ENCODE data around the gene C16orf95.

Gene C16orf95

DNA sequence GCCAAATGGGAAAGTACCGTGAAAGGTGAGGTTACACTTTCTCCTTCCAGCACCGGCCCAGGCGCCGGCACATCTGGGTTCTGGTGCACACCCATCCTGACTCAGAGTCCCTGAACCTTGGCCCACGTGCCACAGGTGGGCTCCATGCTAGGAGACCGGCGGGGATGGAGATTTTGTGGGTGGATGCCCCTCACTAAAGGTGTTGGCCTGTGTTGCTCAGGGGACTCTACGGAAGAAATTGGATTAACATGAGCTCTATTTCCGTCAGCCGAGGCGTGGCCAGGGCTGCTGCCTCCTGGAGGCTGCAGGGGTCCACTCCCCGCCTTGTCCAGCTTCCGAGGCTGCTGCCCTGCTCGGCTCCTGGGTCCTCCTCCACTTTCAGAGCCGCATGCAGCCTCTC is 35.6 kb upstream of the C16orf95 start:
- ChIA-PET POLR2A (no interaction called here), CTCF (no interaction called here)
- no peak overlapping the region for H3K27ac ChIP-seq (ENCODE audit: insufficient read depth in 1 of 2, low read depth in 1 of 2, low read length in 2 of 2, poor library complexity in 1 of 2, severe bottlenecking in 2 of 2)
- DNase-seq: no peak
- H3K4me3 ChIP-seq (ENCODE audit: control insufficient read depth in 1 of 7, extremely low read depth in 1 of 7, insufficient read depth in 4 of 7, low read depth in 2 of 7, low read length in 6 of 7): no peak overlapping the region
- WGBS (ENCODE audit: insufficient coverage): 94% methylated on average over 13 of the region's 15 CpGs
- peaks cover 0 to 10% (median 5%) of the 10 kb centered on the region in 4 experiments for H3K36me3 ChIP-seq (ENCODE audit: control insufficient read depth in 4 of 4, insufficient read depth in 4 of 4, low read length in 3 of 4)
- no peaks in the 10 kb centered on the region for H3K27me3 ChIP-seq (replicated peaks in 2 of 5; ENCODE audit: control insufficient read depth in 4 of 5, insufficient read depth in 5 of 5, low read length in 4 of 5)
- no peaks in the 10 kb centered on the region for H3K9me3 ChIP-seq (ENCODE audit: control extremely low read depth in 1 of 5, control insufficient read depth in 4 of 5, insufficient read depth in 2 of 5, low read depth in 1 of 5, low read length in 4 of 5)
- no peaks in the 10 kb centered on the region for H3K4me1 ChIP-seq (ENCODE audit: control extremely low read depth in 1 of 4, control insufficient read depth in 4 of 4, insufficient read depth in 4 of 4, low read length in 3 of 4)

GRCh38 chr16:87351320-87351698 is 34.1 kb upstream of the C16orf95 start:
- no peaks in the 10 kb centered on the region for H3K4me1 ChIP-seq (ENCODE audit: control extremely low read depth in 1 of 4, control insufficient read depth in 4 of 4, insufficient read depth in 4 of 4, low read length in 3 of 4)
- ChIA-PET POLR2A (no interaction called here), CTCF (no interaction called here)
- H3K36me3 ChIP-seq (ENCODE audit: control insufficient read depth in 4 of 4, insufficient read depth in 4 of 4, low read length in 3 of 4): peaks cover 0 to 10% (median 5%) of the 10 kb centered on the region in 4 experiments
- no peaks in the 10 kb centered on the region for H3K27me3 ChIP-seq (replicated peaks in 2 of 5; ENCODE audit: control insufficient read depth in 4 of 5, insufficient read depth in 5 of 5, low read length in 4 of 5)
- no peak overlapping the region for H3K27ac ChIP-seq (ENCODE audit: insufficient read depth in 1 of 2, low read depth in 1 of 2, low read length in 2 of 2, poor library complexity in 1 of 2, severe bottlenecking in 2 of 2)
- H3K4me3 ChIP-seq (ENCODE audit: control insufficient read depth in 1 of 7, extremely low read depth in 1 of 7, insufficient read depth in 4 of 7, low read depth in 2 of 7, low read length in 6 of 7): no peak overlapping the region
- DNase-seq: no peak
- 100% methylated on average over 4 of the region's 9 CpGs for WGBS (ENCODE audit: insufficient coverage)
- no peaks in the 10 kb centered on the region for H3K9me3 ChIP-seq (ENCODE audit: control extremely low read depth in 1 of 5, control insufficient read depth in 4 of 5, insufficient read depth in 2 of 5, low read depth in 1 of 5, low read length in 4 of 5)

DNA sequence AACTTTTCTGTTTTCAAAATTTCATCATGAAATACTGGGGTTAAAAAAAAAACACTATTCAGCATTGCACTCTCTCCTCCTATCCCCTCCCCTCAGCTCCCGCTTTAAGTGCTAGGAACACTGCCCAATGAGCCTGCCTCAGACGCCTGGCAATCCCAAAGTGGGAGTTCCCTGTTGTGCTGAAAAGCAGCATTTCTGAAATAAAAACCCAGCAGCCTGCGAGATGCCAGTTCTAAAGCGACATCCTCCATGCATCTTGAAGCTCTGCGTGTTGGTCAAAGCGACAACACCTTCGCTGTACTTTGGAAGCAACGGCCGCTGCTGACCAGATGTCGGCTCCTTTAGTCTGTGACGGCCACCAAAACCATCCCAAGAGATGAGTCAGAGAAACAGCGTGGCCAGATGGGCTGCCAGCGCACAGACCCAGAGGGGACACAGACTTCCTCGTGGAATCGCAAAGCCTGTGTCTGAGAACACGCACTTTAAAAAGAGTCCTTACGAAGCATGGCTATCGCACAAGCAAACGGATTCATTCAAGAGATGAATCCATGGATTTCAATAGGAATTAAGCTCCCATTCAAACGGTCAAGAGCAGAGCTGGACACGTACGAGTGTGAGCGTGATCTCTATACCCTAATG is 33.6 kb upstream of the C16orf95 start:
- H3K36me3 ChIP-seq (ENCODE audit: control insufficient read depth in 4 of 4, insufficient read depth in 4 of 4, low read length in 3 of 4): peaks cover 0 to 13% (median 5%) of the 10 kb centered on the region in 4 experiments

DNA sequence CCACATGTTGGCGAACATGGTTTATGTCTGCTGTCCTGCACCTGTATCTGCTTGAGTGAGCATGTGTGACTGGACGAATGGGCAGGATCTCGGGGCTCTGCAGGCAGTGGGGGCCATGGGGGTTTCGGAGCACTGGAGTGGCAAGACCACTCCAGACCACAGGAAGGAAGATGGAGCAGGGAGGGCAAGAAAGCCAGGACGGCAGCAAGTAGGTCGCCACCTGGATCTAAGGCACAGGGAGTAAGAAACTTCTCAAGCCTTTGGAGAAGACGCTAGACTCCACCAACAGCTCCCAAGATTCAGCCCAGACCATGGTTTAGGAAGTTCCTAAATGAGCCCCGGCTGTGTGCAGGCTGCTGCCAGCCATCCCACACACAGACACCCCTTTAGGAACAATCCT is 32.8 kb upstream of the C16orf95 start:
- H3K4me1 ChIP-seq (ENCODE audit: control extremely low read depth in 1 of 4, control insufficient read depth in 4 of 4, insufficient read depth in 4 of 4, low read length in 3 of 4): peaks cover 0 to 6% (median 2%) of the 10 kb centered on the region in 4 experiments
- POLR2A ChIA-PET: no interaction called here
- no peaks in the 10 kb centered on the region for H3K9me3 ChIP-seq (ENCODE audit: control extremely low read depth in 1 of 5, control insufficient read depth in 4 of 5, insufficient read depth in 2 of 5, low read depth in 1 of 5, low read length in 4 of 5)
- peaks cover 0 to 14% (median 6%) of the 10 kb centered on the region in 4 experiments for H3K36me3 ChIP-seq (ENCODE audit: control insufficient read depth in 4 of 4, insufficient read depth in 4 of 4, low read length in 3 of 4)
- DNase-seq: no peak
- H3K27ac ChIP-seq (ENCODE audit: insufficient read depth in 1 of 2, low read depth in 1 of 2, low read length in 2 of 2, poor library complexity in 1 of 2, severe bottlenecking in 2 of 2): no peak overlapping the region
- CTCF ChIA-PET: interaction anchor here (0.6 to 1.8 kb wide), 2 partner anchors 20 to 786 kb away, joined by 3 to 6 read pairs; no protein-coding TSS in a partner anchor
- 94% methylated on average over 8 of the region's 8 CpGs for WGBS (ENCODE audit: insufficient coverage)
- H3K27me3 ChIP-seq (replicated peaks in 2 of 5; ENCODE audit: control insufficient read depth in 4 of 5, insufficient read depth in 5 of 5, low read length in 4 of 5): no peaks in the 10 kb centered on the region
- no peak overlapping the region for H3K4me3 ChIP-seq (ENCODE audit: control insufficient read depth in 1 of 7, extremely low read depth in 1 of 7, insufficient read depth in 4 of 7, low read depth in 2 of 7, low read length in 6 of 7)

More for the DNA sequence above, 33.6 kb upstream of the C16orf95 start:
- ChIA-PET CTCF (no interaction called here), POLR2A (no interaction called here)
- Histone ChIP-seq H3K4me1 (ENCODE audit: control extremely low read depth in 1 of 4, control insufficient read depth in 4 of 4, insufficient read depth in 4 of 4, low read length in 3 of 4) (peaks cover 0 to 2% (median 0%) of the 10 kb centered on the region in 4 experiments), H3K27me3 (replicated peaks in 2 of 5; ENCODE audit: control insufficient read depth in 4 of 5, insufficient read depth in 5 of 5, low read length in 4 of 5) (no peaks in the 10 kb centered on the region), H3K27ac (ENCODE audit: insufficient read depth in 1 of 2, low read depth in 1 of 2, low read length in 2 of 2, poor library complexity in 1 of 2, severe bottlenecking in 2 of 2) (no peak overlapping the region), H3K9me3 (ENCODE audit: control extremely low read depth in 1 of 5, control insufficient read depth in 4 of 5, insufficient read depth in 2 of 5, low read depth in 1 of 5, low read length in 4 of 5) (no peaks in the 10 kb centered on the region), H3K4me3 (ENCODE audit: control insufficient read depth in 1 of 7, extremely low read depth in 1 of 7, insufficient read depth in 4 of 7, low read depth in 2 of 7, low read length in 6 of 7) (no peak overlapping the region)
- WGBS (ENCODE audit: insufficient coverage): 92% methylated on average over 19 of the region's 23 CpGs
- DNase-seq: no peak

DNA sequence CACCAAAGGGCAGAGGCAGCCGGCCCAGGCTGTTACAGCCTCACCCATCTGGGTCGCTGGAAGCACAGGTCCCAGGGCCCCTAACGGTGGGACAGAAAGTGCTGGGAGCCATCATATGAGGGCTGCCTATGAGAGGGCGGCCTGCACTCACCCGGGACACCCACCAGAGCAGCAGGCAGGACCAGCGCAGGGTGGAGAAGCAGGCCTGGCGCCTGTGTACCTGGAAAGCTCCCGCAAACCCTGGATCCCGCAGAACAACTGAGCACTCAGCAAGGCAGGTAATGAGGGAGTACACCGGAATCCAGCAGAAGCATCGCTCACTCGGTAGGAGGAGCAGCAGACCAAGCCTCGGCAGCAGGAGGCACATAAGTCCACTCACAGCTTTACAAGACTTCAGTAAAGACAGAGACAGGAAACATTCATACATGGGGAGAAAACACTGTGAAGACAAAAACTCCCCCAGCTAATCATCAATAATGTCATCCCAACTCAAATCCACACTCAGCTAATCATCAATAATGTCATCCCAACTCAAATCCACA is 31.5 kb upstream of the C16orf95 start:
- Histone ChIP-seq H3K27ac (ENCODE audit: insufficient read depth in 1 of 2, low read depth in 1 of 2, low read length in 2 of 2, poor library complexity in 1 of 2, severe bottlenecking in 2 of 2) (no peak overlapping the region), H3K9me3 (ENCODE audit: control extremely low read depth in 1 of 5, control insufficient read depth in 4 of 5, insufficient read depth in 2 of 5, low read depth in 1 of 5, low read length in 4 of 5) (no peaks in the 10 kb centered on the region), H3K27me3 (replicated peaks in 2 of 5; ENCODE audit: control insufficient read depth in 4 of 5, insufficient read depth in 5 of 5, low read length in 4 of 5) (no peaks in the 10 kb centered on the region), H3K4me1 (ENCODE audit: control extremely low read depth in 1 of 4, control insufficient read depth in 4 of 4, insufficient read depth in 4 of 4, low read length in 3 of 4) (peaks cover 0 to 6% (median 3%) of the 10 kb centered on the region in 4 experiments), H3K4me3 (ENCODE audit: control insufficient read depth in 1 of 7, extremely low read depth in 1 of 7, insufficient read depth in 4 of 7, low read depth in 2 of 7, low read length in 6 of 7) (no peak overlapping the region), H3K36me3 (ENCODE audit: control insufficient read depth in 4 of 4, insufficient read depth in 4 of 4, low read length in 3 of 4) (peaks cover 0 to 19% (median 7%) of the 10 kb centered on the region in 4 experiments)
- DNase-seq: no peak
- ChIA-PET CTCF (interaction anchor here (1.3 to 1.8 kb wide), 2 partner anchors 12 to 22 kb away, joined by 3 to 6 read pairs; no protein-coding TSS in a partner anchor), POLR2A (no interaction called here)
- WGBS (ENCODE audit: insufficient coverage): 99% methylated on average over 13 of the region's 13 CpGs

DNA sequence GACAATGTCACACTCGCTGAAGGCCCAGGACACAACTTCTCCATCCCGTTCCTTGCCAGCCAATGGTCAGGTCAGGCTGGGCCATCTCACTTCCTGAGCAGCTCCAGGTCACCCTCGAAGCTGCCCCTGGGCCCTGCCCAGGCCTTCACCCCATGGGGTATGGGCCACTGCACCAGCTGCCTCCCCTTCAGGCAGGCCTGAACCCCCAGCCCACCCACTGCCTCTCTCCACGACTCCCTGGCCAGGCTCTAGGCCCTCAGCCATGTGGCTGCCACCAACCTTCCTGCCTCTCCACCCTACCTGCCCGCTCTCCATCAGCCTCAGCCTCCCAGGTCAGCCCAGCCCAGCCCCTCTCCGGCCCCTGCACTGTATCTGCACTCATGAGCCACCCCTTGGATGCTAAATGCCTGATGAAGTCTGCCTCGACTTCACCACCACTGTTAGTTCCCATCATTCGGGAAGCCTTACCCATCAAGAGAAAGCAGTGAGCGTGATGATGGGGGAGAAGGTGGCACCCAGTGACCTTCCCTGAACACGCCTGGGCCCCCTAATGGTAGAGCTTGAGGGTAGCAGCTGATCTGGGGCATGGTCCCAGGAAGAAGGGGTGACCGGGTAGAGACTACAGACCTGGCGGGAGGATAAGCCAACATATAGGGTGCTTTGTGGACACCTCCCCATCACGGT is 30.9 kb upstream of the C16orf95 start:
- no peak for DNase-seq
- peaks cover 0 to 6% (median 3%) of the 10 kb centered on the region in 4 experiments for H3K4me1 ChIP-seq (ENCODE audit: control extremely low read depth in 1 of 4, control insufficient read depth in 4 of 4, insufficient read depth in 4 of 4, low read length in 3 of 4)
- no peak overlapping the region for H3K27ac ChIP-seq (ENCODE audit: insufficient read depth in 1 of 2, low read depth in 1 of 2, low read length in 2 of 2, poor library complexity in 1 of 2, severe bottlenecking in 2 of 2)
- no peaks in the 10 kb centered on the region for H3K27me3 ChIP-seq (replicated peaks in 2 of 5; ENCODE audit: control insufficient read depth in 4 of 5, insufficient read depth in 5 of 5, low read length in 4 of 5)
- WGBS (ENCODE audit: insufficient coverage): 89% methylated on average over 9 of the region's 13 CpGs
- no peak overlapping the region for H3K4me3 ChIP-seq (ENCODE audit: control insufficient read depth in 1 of 7, extremely low read depth in 1 of 7, insufficient read depth in 4 of 7, low read depth in 2 of 7, low read length in 6 of 7)
- H3K36me3 ChIP-seq (ENCODE audit: control insufficient read depth in 4 of 4, insufficient read depth in 4 of 4, low read length in 3 of 4): peaks cover 0 to 18% (median 12%) of the 10 kb centered on the region in 4 experiments
- POLR2A ChIA-PET: no interaction called here
- H3K9me3 ChIP-seq (ENCODE audit: control extremely low read depth in 1 of 5, control insufficient read depth in 4 of 5, insufficient read depth in 2 of 5, low read depth in 1 of 5, low read length in 4 of 5): no peaks in the 10 kb centered on the region
- CTCF ChIA-PET: interaction anchor here (1.2 to 1.8 kb wide), 3 partner anchors 12 to 24 kb away, joined by 3 to 6 read pairs (median 3); no protein-coding TSS in a partner anchor

- H3K36me3 ChIP-seq (ENCODE audit: control insufficient read depth in 4 of 4, insufficient read depth in 4 of 4, low read length in 3 of 4): peaks cover 0 to 33% (median 25%) of the 10 kb centered on the region in 4 experiments
- no peak overlapping the region for H3K4me3 ChIP-seq (ENCODE audit: control insufficient read depth in 1 of 7, extremely low read depth in 1 of 7, insufficient read depth in 4 of 7, low read depth in 2 of 7, low read length in 6 of 7)
- no peaks in the 10 kb centered on the region for H3K9me3 ChIP-seq (ENCODE audit: control extremely low read depth in 1 of 5, control insufficient read depth in 4 of 5, insufficient read depth in 2 of 5, low read depth in 1 of 5, low read length in 4 of 5)
- peaks cover 0 to 6% (median 3%) of the 10 kb centered on the region in 4 experiments for H3K4me1 ChIP-seq (ENCODE audit: control extremely low read depth in 1 of 4, control insufficient read depth in 4 of 4, insufficient read depth in 4 of 4, low read length in 3 of 4)
- no peak overlapping the region for H3K27ac ChIP-seq (ENCODE audit: insufficient read depth in 1 of 2, low read depth in 1 of 2, low read length in 2 of 2, poor library complexity in 1 of 2, severe bottlenecking in 2 of 2)
- DNase-seq: no peak
- WGBS (ENCODE audit: insufficient coverage): 92% methylated on average over 21 of the region's 21 CpGs
- CTCF ChIA-PET: no interaction called here
- no peaks in the 10 kb centered on the region for H3K27me3 ChIP-seq (replicated peaks in 2 of 5; ENCODE audit: control insufficient read depth in 4 of 5, insufficient read depth in 5 of 5, low read length in 4 of 5)
- POLR2A ChIA-PET: no interaction called here
These were observed 29.4 kb upstream of the C16orf95 start for GRCh38 chr16:87346517-87347060.
